ENCODE data around the gene GALNT17.

The GALNT17 gene

DNA sequence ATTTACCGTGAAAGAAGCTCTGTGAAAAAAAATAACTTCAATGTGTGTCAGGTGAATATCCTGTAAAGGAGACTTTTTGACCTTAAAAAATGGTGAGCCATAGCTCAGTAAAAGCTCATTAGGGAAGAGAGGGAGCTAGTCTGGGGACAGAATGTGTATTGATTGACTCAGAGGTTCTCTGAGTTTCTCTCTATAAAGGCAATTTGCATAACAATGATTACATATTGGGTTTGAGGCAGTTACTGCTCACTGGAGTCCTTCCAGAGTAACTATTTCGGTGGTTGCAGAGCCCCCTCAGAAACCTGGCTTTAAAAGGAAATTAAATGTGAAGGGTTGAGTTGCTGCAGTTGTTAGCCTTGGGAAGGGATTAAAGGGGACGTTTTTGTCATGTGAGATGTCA lies 181.6 kb downstream of the GALNT17 start:
- ATAC-seq (no peak), DNase-seq (no peak)
- no peak overlapping the region for H3K4me3 Mint-ChIP-seq
- peaks cover 17 to 30% of the 10 kb centered on the region in 2 donors for H3K9me3 Mint-ChIP-seq
- no peaks in the 10 kb centered on the region for H3K4me1 Mint-ChIP-seq
- H3K27ac Mint-ChIP-seq, result no peak overlapping the region
- H3K27me3 Mint-ChIP-seq, result no peaks in the 10 kb centered on the region

DNA sequence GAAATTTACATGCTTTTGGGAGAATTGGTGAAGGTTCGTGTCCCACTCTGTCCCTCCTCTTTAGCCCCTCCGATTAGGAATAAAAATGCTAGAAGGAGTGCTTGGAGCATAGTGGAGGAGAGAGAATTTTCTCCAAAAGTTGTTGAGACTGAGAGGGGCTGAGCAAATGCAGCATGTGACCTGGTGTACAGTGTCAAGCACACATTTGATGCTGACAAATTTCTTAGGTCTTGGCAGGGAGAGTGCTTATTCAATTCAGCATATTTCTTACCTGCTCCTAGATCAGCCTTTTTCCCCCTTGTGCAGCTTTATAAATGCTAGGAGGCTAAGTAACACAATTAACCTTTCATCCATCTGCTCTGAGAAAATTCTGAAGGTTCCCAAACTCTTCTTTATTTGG lies 189.0 kb downstream of the GALNT17 start:
- Mint-ChIP-seq H3K4me3 (no peak overlapping the region), H3K27ac (no peak overlapping the region), H3K27me3 (no peaks in the 10 kb centered on the region), H3K4me1 (no peaks in the 10 kb centered on the region), H3K9me3 (peaks cover 7 to 15% of the 10 kb centered on the region in 2 donors)
- DNase-seq (no peak), ATAC-seq (no peak)

DNA sequence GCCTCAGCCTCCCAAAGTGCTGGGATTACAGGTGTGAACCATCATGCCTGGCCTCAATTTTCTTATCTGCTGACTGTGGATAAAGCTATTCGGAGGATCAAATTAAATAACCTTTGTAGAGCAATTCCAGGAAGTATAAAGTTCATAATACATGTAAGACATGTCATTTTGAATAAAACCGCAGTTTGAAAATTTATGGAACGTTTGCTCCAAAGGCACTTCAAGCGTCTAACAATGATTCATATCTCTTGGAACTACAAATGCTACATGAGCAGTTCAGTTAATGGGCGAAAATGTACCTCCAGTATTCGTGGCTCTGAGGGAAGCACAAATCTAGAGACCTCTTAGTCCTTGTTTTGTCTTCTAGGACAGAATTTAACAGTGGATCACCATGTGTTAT lies 190.3 kb downstream of the GALNT17 start:
- H3K4me1 Mint-ChIP-seq, result no peaks in the 10 kb centered on the region
- no peak overlapping the region for H3K4me3 Mint-ChIP-seq
- DNase-seq (no peak), ATAC-seq (no peak)
- no peak overlapping the region for H3K27ac Mint-ChIP-seq
- H3K9me3 Mint-ChIP-seq, result peaks cover 7 to 19% of the 10 kb centered on the region in 2 donors
- H3K27me3 Mint-ChIP-seq, result no peaks in the 10 kb centered on the region

DNA sequence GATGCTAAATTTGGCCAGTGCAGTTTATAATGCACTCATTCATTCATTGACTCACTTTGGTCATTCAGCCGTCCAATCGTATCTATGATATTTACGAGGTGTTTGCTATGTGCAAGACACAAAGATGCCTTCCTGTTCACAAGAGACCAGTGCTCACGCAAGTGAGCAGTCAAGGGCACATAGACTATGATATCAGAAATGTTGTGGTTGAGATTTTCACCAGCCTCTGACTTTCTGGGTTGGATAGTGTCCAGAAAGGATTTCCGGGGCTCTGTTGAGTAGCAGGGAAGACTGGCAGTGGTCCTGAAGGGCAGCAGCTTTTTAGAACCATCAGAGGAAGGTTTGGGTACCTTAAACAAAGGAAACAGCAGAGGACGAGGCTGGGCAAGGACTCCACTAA lies 191.8 kb downstream of the GALNT17 start:
- Mint-ChIP-seq H3K27ac (no peak overlapping the region), H3K9me3 (peaks cover 7 to 25% of the 10 kb centered on the region in 2 donors), H3K4me1 (no peaks in the 10 kb centered on the region), H3K4me3 (no peak overlapping the region), H3K27me3 (no peaks in the 10 kb centered on the region)
- DNase-seq, result no peak
- ATAC-seq, result no peak

DNA sequence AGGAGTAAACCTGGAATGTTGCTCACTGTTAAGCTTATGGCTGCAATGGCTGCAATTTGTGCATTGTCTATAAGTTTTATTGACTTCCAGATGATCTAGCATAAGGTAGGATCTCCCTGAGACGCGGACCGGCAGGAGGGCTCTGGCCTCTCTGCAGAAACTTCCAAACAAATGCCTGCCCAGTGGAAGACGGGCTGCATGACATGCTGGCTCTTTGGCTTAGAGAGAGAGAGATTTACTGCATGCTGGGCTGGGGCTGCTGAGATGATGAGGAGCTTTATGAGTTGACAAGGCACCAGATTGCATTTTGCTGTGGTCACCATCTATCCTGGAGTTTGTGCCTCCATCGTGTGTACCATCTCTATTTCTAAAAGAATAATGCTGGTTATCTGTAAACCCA lies 193.2 kb downstream of the GALNT17 start:
- H3K27me3 Mint-ChIP-seq, result no peaks in the 10 kb centered on the region
- ATAC-seq, result no peak
- H3K4me3 Mint-ChIP-seq, result no peak overlapping the region
- H3K9me3 Mint-ChIP-seq, result peaks cover 0 to 17% of the 10 kb centered on the region in 2 donors
- DNase-seq, result no peak
- H3K27ac Mint-ChIP-seq, result no peak overlapping the region
- H3K4me1 Mint-ChIP-seq, result no peaks in the 10 kb centered on the region

DNA sequence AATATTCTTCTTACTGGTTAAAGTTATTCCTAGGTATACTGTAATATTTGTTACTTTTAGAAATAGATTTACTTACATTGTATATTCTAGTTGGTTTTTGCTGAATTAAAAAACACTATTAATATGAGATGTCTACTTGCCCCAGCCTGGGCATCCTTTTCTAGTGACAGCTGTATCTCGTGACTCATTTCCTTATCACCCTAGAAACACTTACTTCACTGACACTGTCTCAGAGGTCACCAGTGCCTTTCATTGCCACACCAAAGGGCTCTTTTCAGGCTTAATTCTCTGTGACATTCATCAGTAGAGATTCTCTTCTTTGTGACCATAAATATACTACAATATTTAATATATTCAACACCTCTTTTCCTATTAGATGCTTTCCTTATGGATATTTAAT lies 194.7 kb downstream of the GALNT17 start:
- Mint-ChIP-seq H3K4me1 (no peaks in the 10 kb centered on the region), H3K4me3 (no peak overlapping the region), H3K27ac (no peak overlapping the region), H3K27me3 (no peaks in the 10 kb centered on the region), H3K9me3 (peaks cover 0 to 25% of the 10 kb centered on the region in 2 donors)
- ATAC-seq, result no peak
- no peak for DNase-seq

DNA sequence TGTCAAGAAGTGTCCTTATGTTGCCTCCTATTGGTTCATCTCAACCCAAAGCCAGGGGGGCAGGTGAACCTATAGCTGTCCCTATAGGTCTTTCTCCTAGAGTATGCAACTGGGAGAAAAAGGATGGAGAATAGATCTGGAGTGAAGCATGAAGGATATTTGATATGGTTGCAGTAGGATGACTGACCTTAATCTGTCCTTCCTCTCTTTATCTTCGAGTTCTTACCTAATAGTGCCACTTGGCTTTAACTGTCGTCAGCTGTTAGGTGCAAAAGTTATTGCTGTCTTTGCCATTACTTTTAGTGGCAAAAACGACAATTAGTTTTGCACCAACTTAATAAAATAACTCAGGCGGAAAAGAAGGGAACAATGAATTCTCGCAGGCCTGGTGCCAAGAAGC lies 196.0 kb downstream of the GALNT17 start:
- ATAC-seq, result no peak
- Mint-ChIP-seq H3K27ac (no peak overlapping the region), H3K9me3 (peaks cover 0 to 25% of the 10 kb centered on the region in 2 donors), H3K4me3 (no peak overlapping the region), H3K27me3 (no peaks in the 10 kb centered on the region), H3K4me1 (no peaks in the 10 kb centered on the region)
- DNase-seq, result no peak

DNA sequence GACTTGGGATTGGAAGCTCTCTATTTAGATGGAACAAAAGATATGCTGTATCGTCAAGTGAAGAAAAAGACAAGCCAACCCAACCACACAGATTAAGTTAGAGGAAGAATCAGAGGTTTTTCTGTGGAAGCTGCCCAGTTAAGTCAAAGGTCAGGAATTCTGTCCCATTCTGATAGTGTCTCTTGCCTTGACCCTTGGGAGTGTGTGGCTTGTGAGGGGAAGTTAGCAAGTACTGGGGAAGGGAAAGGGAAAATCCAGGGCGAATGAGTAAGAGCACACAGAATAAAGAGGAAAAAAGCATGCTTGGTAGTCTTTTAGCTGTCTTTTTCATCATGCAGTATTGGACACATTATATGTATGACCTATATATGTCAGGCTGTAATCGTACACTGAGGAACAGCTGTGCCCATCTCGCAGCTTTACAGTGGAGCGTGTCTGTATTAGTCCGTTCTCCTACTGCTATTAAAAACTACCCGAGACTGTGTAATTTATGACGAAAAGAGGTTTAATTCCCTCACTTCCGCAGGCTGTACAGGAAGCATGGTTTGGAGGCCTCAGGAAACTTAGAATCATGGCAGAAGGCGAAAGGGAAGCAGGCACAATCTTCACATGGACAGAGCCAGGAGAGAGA lies 197.2 kb downstream of the GALNT17 start:
- peaks cover 0 to 19% of the 10 kb centered on the region in 2 donors for H3K9me3 Mint-ChIP-seq
- no peaks in the 10 kb centered on the region for H3K27me3 Mint-ChIP-seq
- no peak overlapping the region for H3K4me3 Mint-ChIP-seq
- no peak for DNase-seq
- no peaks in the 10 kb centered on the region for H3K4me1 Mint-ChIP-seq
- no peak overlapping the region for H3K27ac Mint-ChIP-seq
- ATAC-seq, result no peak

DNA sequence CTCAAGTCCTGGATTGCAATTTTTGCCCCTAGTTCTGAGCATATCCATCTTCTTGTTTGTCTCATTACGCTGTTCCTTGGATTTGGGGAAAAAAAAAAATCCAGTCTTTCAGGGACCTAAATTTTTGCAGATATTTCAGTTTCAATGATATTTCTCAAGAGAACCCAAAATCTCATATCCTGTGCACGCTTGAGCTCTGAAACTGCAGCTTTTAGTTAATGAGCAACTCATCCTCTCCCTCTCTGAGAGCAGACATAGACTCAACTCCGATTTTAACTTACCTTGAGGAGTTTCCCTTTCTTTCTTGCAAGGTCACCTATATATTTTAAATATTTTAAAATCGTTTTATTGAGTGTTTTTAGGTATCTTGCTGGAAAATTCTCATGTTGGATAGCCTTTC lies 200.3 kb downstream of the GALNT17 start:
- H3K27ac Mint-ChIP-seq, result no peak overlapping the region
- ATAC-seq, result no peak
- H3K4me1 Mint-ChIP-seq, result no peaks in the 10 kb centered on the region
- no peak for DNase-seq
- no peaks in the 10 kb centered on the region for H3K27me3 Mint-ChIP-seq
- peaks cover 0 to 14% of the 10 kb centered on the region in 2 donors for H3K9me3 Mint-ChIP-seq
- H3K4me3 Mint-ChIP-seq, result no peak overlapping the region

DNA sequence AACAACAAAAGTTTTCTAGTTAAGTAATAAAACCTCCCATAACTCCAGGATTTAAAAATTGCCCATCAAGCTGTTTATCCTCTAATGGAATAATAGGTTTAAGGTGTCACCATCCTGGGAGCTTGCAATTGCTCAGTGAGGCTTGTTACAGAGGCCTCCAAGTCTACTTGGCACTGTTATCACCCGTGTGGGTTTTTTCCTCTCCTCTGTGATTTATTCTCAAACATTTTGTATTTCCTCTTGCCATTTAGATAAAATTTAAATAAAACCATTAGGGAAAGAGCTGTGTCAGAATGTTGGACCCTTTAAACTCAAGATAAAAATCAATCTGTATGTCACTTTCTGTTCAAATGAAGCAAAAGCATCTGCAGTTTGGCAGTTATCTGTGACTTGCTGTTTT lies 202.6 kb downstream of the GALNT17 start:
- Mint-ChIP-seq H3K4me1 (no peaks in the 10 kb centered on the region), H3K9me3 (peaks cover 0 to 16% of the 10 kb centered on the region in 2 donors), H3K27me3 (no peaks in the 10 kb centered on the region), H3K27ac (no peak overlapping the region), H3K4me3 (no peak overlapping the region)
- no peak for DNase-seq
- no peak for ATAC-seq

DNA sequence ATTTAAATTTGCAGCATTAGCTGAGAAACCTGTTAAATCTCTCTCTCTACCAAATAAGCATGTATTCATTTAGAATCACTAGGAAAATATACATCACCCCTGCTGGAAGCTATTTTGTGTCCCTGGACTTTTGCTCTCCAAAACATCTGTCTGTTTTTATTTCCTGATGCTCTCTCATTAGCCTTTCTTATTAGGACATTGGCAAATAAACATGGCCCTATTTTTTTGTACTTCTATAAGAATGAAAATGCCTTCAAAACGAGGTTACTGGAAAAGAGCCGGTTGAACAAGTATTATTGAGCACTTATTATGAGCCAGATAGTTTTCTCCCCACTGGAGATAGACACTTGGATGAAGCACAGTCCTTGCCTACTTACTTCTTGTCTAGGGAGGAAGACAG lies 206.9 kb downstream of the GALNT17 start:
- Mint-ChIP-seq H3K27ac (no peak overlapping the region), H3K9me3 (peaks cover 4 to 15% of the 10 kb centered on the region in 2 donors), H3K4me3 (no peak overlapping the region)

DNA sequence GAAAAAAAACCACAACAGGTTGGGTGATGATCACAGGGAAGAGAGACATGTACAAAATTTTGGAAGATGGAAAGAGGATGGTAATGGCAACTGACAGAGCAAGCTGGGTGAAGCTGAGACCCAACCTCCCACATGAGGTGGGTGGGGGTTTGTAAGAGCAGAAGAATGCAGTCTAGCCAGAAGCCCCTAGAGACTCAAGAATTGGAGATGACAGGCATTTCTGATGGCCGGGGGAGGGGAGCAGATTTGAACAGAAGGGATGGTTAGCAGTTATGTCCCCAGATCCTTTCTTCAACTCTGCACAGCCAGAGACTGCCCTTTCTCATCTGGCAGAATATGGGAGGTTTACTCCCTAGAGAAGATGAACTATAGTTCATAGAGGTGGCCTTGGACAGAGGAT lies 208.0 kb downstream of the GALNT17 start:
- no peaks in the 10 kb centered on the region for H3K27me3 Mint-ChIP-seq
- no peaks in the 10 kb centered on the region for H3K4me1 Mint-ChIP-seq
- DNase-seq, result no peak
- H3K27ac Mint-ChIP-seq, result no peak overlapping the region
- H3K9me3 Mint-ChIP-seq, result peaks cover 13 to 26% of the 10 kb centered on the region in 2 donors
- no peak overlapping the region for H3K4me3 Mint-ChIP-seq
- ATAC-seq, result no peak

More for the DNA sequence above, 206.9 kb downstream of the GALNT17 start:
- no peaks in the 10 kb centered on the region for H3K27me3 Mint-ChIP-seq
- no peaks in the 10 kb centered on the region for H3K4me1 Mint-ChIP-seq
- ATAC-seq (no peak), DNase-seq (no peak)

DNA sequence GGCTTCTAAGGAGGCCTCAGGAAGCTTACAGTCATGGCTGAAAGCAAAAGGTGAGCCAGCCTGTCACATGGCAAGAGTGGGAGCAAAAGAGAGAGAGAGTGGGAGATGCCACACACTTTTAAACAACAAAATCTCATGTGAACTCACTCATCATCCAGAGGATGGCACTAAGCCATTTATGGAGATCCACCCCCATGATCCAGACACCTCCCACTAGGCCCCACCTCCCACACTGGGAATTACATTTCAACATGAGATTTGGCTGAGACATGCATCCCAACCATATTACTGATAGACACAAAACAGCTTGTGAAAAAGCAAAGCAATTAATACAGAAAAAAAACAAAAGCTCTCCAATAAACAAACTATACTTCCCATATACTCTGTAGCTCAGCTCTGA lies 210.3 kb downstream of the GALNT17 start:
- no peaks in the 10 kb centered on the region for H3K4me1 Mint-ChIP-seq
- no peak overlapping the region for H3K4me3 Mint-ChIP-seq
- DNase-seq (no peak), ATAC-seq (no peak)
- H3K27ac Mint-ChIP-seq, result no peak overlapping the region
- peaks cover 13 to 32% of the 10 kb centered on the region in 2 donors for H3K9me3 Mint-ChIP-seq
- H3K27me3 Mint-ChIP-seq, result no peaks in the 10 kb centered on the region

DNA sequence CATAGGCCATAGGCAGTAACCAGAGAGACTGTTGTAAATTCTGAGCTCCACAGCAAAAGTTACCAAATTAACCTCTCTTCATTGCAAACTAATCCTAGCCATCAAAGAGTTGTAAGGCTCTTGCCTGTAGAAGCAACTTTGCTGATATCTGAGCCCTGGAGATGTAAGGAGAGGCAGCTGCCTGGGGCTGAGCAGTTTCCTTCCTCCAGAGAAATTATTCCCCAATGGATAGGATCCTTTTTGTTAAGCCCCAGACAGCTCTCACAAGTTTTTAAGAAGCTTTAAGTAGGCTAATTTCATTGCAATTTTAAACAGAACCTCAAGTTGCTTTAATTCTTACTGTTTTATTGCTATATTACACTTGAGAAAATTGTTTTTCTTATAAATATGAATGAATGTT lies 211.1 kb downstream of the GALNT17 start:
- no peak overlapping the region for H3K4me3 Mint-ChIP-seq
- H3K4me1 Mint-ChIP-seq, result no peaks in the 10 kb centered on the region
- ATAC-seq, result no peak
- no peak for DNase-seq
- no peaks in the 10 kb centered on the region for H3K27me3 Mint-ChIP-seq
- peaks cover 13 to 32% of the 10 kb centered on the region in 2 donors for H3K9me3 Mint-ChIP-seq
- no peak overlapping the region for H3K27ac Mint-ChIP-seq

DNA sequence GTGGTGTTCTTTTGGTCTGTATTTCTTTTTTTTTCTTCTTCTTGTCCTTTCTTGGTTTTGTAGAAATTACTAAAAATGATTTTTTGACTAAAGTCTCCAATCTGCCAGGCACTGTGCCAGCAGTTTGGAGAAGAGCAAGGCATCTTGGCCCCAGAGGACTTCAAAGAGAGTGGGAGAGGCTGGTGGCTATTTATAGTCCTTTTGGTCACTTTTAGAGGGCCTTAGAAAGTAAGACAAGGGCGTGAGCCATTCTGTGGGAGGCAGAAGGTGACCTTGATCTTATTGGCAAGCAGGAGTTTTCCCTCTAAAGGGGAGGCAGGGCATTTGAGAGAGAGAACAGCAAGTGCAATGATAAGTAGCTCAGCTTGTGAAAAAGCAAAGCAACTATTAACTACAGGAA lies 211.9 kb downstream of the GALNT17 start:
- DNase-seq (no peak), ATAC-seq (no peak)
- peaks cover 14 to 30% of the 10 kb centered on the region in 2 donors for H3K9me3 Mint-ChIP-seq
- no peak overlapping the region for H3K27ac Mint-ChIP-seq
- no peaks in the 10 kb centered on the region for H3K4me1 Mint-ChIP-seq
- H3K4me3 Mint-ChIP-seq, result no peak overlapping the region
- H3K27me3 Mint-ChIP-seq, result no peaks in the 10 kb centered on the region

DNA sequence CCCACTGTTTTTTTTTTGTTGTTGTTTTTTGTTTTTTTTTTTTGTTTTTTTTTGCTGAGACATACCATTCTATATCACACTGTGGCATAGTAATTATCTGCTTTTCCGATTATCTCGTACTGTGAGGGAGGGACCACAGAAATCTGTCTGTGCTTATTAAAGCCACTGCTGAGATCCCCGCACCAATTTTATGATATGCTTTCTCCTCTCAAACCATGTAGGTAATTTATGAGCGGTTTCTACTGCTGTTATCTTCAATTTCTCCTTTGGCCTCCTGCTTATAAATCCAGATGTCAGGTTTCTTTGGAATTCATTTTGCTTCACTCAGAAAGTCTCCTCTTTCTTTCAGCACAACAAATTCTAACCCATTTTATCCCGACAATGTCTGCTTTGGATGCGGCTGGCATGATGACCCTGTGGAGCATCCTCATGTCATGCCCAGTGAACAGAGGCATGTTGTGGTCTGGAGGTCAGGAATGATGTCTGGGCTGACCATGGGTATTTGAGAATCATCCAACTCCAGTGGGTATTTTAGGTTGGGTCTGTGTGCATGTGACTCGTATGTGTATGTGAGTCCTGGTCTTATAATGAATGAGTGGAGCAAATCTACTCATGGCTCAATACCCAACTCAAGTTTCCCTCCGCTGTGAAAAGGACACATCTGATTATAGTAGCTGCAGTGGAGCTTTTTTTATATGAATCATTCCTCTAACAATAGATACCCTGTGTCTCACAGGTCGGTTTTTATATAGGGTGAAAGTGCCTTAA lies 213.4 kb downstream of the GALNT17 start:
- Mint-ChIP-seq H3K9me3 (peaks cover 19 to 21% of the 10 kb centered on the region in 2 donors), H3K4me3 (no peak overlapping the region), H3K27ac (no peak overlapping the region), H3K27me3 (no peaks in the 10 kb centered on the region), H3K4me1 (no peaks in the 10 kb centered on the region)
- DNase-seq (no peak), ATAC-seq (no peak)

Measured in stimulated activated naive CD8-positive, alpha-beta T cell treated with anti-CD3 and anti-CD28 coated beads, Interleukin-15, amount 100 ng/mL, for 72 hours (primary cell).